AG08396 (cell line): ENCODE results near the gene DERA.
"Not testable (repeated sequence)": the region's sequence is repeated elsewhere in the genome, so short reads cannot be mapped to it uniquely, and the experiment has no call there.

Experiments
- DNase-seq: peaks from one replicate; pipeline ENCODE4 v3.0.0; 2012; ENCODE audit warnings: low spot score, mixed read lengths

Gene DERA

GRCh38 chr12:15910864-15911721 lies at the start of gene DERA:
Gene DERA (plus strand): TSS chr12:15911332. CDS start chr12:15911384, 52 bp downstream.
- DNase-seq = peak; percentile 90

GRCh38 chr12:15861404-15861803 lies 49.7 kb upstream of the DERA start:
- DNase-seq = no peak

GRCh38 chr12:15862840-15863239 lies 48.3 kb upstream of the DERA start:
- DNase-seq = no peak

- no peak for DNase-seq
These were observed 47.8 kb upstream of the DERA start for GRCh38 chr12:15863372-15863771.

GRCh38 chr12:15863984-15864383 lies 47.1 kb upstream of the DERA start:
- DNase-seq = no peak

- no peak for DNase-seq
These were observed 42.9 kb upstream of the DERA start for GRCh38 chr12:15868186-15868585.

- no peak for DNase-seq
These were observed 37.6 kb upstream of the DERA start for GRCh38 chr12:15873556-15873955.

- DNase-seq = not testable (repeated sequence)
These were observed 36.5 kb upstream of the DERA start for GRCh38 chr12:15874556-15875145.

- DNase-seq = no peak
These were observed 35.3 kb upstream of the DERA start for GRCh38 chr12:15875863-15876262.

- no peak for DNase-seq
These were observed 31.7 kb upstream of the DERA start for GRCh38 chr12:15879413-15879812.

GRCh38 chr12:15880721-15881120 lies 30.4 kb upstream of the DERA start:
- DNase-seq = no peak

GRCh38 chr12:15882118-15882971 lies 28.8 kb upstream of the DERA start, which contains the start of gene STRAP:
Gene STRAP (plus strand): TSS chr12:15882387. CDS start chr12:15882708, 321 bp downstream.
- DNase-seq = peak; percentile 94

GRCh38 chr12:15883536-15883935 lies 27.6 kb upstream of the DERA start:
- no peak for DNase-seq

GRCh38 chr12:15886372-15887042 lies 24.6 kb upstream of the DERA start:
- no peak for DNase-seq

- no peak for DNase-seq
These were observed 23.9 kb upstream of the DERA start for GRCh38 chr12:15887043-15887817.

- no peak for DNase-seq
These were observed 18.4 kb upstream of the DERA start for GRCh38 chr12:15892645-15893259.

- no peak for DNase-seq
These were observed 17.9 kb upstream of the DERA start for GRCh38 chr12:15893260-15893659.

- DNase-seq = no peak
These were observed 14.3 kb upstream of the DERA start for GRCh38 chr12:15896867-15897266.

GRCh38 chr12:15897433-15897832 lies 13.7 kb upstream of the DERA start:
- DNase-seq = no peak

- no peak for DNase-seq
These were observed 11.8 kb upstream of the DERA start for GRCh38 chr12:15899282-15899870.
